ENCODE measurements around the gene AP1G1. TPM values are rescaled to one million over a fixed set of nuclear protein-coding genes. Genes with fewer than 3 reads are reported as not detected.
"Not testable (repeated sequence)": the region's sequence is repeated elsewhere in the genome, so short reads cannot be mapped to it uniquely, and the experiment has no call there.

Gene AP1G1
- total and polyA plus RNA-seq, 2 of the 4 experiments (the other 2 are of a cell fraction), result 48.3 to 86.7 TPM

DNA sequence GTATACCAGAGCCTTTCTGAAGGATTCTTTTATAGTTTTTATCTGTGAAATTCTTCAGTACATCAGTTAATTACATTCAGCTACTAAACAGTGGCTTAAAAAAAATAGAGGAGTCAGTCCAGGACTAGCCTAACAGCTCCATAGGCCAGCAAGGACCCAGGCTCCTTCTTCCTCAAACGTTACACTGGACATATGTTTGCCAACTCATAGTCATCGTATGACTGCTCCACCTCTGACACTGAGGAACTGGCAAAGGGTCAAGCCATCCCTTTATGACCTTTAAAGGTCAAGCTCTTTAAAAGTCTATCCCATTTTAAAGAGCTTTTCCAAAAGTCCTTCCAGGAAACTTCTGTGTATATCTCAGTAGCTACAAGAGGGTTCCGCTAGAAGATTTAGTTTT is 120.8 kb downstream of the AP1G1 start:
- Histone ChIP-seq H4K20me1 (ENCODE audit: insufficient read depth, low read length) (no peaks in the 10 kb centered on the region), H3K23ac (ENCODE audit: low read depth, low read length) (no peak overlapping the region), H2BK15ac (ENCODE audit: low read depth, low read length) (no peak overlapping the region), H3K4me2 (ENCODE audit: low read depth, low read length) (no peak overlapping the region), H3K4me3 (ENCODE audit: insufficient read depth, low read depth, low read length) (no peak overlapping the region), H3K9ac (ENCODE audit: low read depth, low read length) (no peak overlapping the region), H3K27me3 (ENCODE audit: control insufficient read depth, insufficient read depth, low read length) (no peaks in the 10 kb centered on the region), H2BK120ac (ENCODE audit: low read depth, low read length) (no peak overlapping the region), H3K4ac (ENCODE audit: low read depth, low read length) (no peak overlapping the region), H2AK5ac (ENCODE audit: low read depth, low read length) (no peak overlapping the region), H3K56ac (ENCODE audit: extremely low read depth, insufficient read depth, low read length) (no peak overlapping the region), H3K18ac (ENCODE audit: low read depth, low read length) (no peak overlapping the region), H3K9me3 (ENCODE audit: control insufficient read depth, insufficient read depth, low read length) (no peaks in the 10 kb centered on the region), H2BK20ac (ENCODE audit: low read depth, low read length) (no peak overlapping the region), H4K8ac (ENCODE audit: low read depth in 2 of 2, low read length in 2 of 2) (no peak overlapping the region), H3K27ac (ENCODE audit: insufficient read depth, low read length) (no peak overlapping the region), H3K9me1 (ENCODE audit: insufficient read depth, low read length) (no peaks in the 10 kb centered on the region), H3K79me1 (ENCODE audit: low read depth in 1 of 2, low read length in 2 of 2) (peaks cover 0 to 4% of the 10 kb centered on the region in 2 experiments; a peak in 1 of 4 replicates), H2BK5ac (ENCODE audit: low read depth, low read length, poor library complexity, severe bottlenecking) (no peak overlapping the region), H2AFZ (replicated peaks; ENCODE audit: low read length, poor library complexity) (no peak overlapping the region), H2AK9ac (replicated peaks; ENCODE audit: low read depth, low read length, poor library complexity) (no peak overlapping the region), H4K91ac (ENCODE audit: insufficient read depth, low read depth, low read length) (no peak overlapping the region), H4K5ac (ENCODE audit: low read depth, low read length) (no peak overlapping the region), H3K4me1 (ENCODE audit: control insufficient read depth, insufficient read depth, low read length) (no peaks in the 10 kb centered on the region), H3K36me3 (ENCODE audit: control insufficient read depth, insufficient read depth, low read length) (peaks cover 26% of the 10 kb centered on the region), H3K14ac (replicated peaks; ENCODE audit: low read depth, low read length) (no peak overlapping the region)
- DNase-seq (no peak), ATAC-seq (ENCODE audit: low read depth) (no peak)
- ChIA-PET POLR2A (ENCODE audit: unreplicated experiment) (no interaction called here), CTCF (no interaction called here)
- intact Hi-C loops (cut with micrococcal nuclease) (no loop called here), dilution Hi-C loops (cut with HindIII; ENCODE audit: low sequenced_read_pairs, unreplicated experiment) (no loop called here), in situ Hi-C loops (cut with MboI; ENCODE audit: low sequenced_read_pairs) (no loop called here)
- WGBS, 2 experiments (ENCODE audit: extremely low coverage in 2 of 2, insufficient read length in 1 of 2), result 65% methylated on average over 2 of the region's 3 CpGs; no CpG with 5 or more reads in 1 of the 2 experiments
- TF ChIP-seq MAFK (IDR thresholded peaks at IDR 0.05; ENCODE audit: low read depth, low read length) (no peak), RAD21 (IDR thresholded peaks at IDR 0.05; ENCODE audit: low read length) (no peak), RFX5 (IDR thresholded peaks at IDR 0.05; ENCODE audit: low read depth, low read length) (no peak), MXI1 (IDR thresholded peaks at IDR 0.05; ENCODE audit: borderline replicate concordance, low read depth, low read length) (no peak), BHLHE40 (IDR thresholded peaks at IDR 0.05; ENCODE audit: low read depth, low read length) (no peak), CEBPB (IDR thresholded peaks at IDR 0.05; ENCODE audit: low read depth, low read length) (no peak), SMC3 (IDR thresholded peaks at IDR 0.05; ENCODE audit: low read depth, low read length) (no peak), POLR2A (IDR thresholded peaks at IDR 0.05; ENCODE audit: low read depth, low read length) (no peak)
- TF ChIP-seq, protein P1, sequence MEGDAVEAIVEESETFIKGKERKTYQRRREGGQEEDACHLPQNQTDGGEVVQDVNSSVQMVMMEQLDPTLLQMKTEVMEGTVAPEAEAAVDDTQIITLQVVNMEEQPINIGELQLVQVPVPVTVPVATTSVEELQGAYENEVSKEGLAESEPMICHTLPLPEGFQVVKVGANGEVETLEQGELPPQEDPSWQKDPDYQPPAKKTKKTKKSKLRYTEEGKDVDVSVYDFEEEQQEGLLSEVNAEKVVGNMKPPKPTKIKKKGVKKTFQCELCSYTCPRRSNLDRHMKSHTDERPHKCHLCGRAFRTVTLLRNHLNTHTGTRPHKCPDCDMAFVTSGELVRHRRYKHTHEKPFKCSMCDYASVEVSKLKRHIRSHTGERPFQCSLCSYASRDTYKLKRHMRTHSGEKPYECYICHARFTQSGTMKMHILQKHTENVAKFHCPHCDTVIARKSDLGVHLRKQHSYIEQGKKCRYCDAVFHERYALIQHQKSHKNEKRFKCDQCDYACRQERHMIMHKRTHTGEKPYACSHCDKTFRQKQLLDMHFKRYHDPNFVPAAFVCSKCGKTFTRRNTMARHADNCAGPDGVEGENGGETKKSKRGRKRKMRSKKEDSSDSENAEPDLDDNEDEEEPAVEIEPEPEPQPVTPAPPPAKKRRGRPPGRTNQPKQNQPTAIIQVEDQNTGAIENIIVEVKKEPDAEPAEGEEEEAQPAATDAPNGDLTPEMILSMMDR (conservative IDR thresholded peaks at IDR 0.05; ENCODE audit: low read depth, low read length), result no peak
- BruUV-seq (replicated peaks), result no TSS peak

DNA sequence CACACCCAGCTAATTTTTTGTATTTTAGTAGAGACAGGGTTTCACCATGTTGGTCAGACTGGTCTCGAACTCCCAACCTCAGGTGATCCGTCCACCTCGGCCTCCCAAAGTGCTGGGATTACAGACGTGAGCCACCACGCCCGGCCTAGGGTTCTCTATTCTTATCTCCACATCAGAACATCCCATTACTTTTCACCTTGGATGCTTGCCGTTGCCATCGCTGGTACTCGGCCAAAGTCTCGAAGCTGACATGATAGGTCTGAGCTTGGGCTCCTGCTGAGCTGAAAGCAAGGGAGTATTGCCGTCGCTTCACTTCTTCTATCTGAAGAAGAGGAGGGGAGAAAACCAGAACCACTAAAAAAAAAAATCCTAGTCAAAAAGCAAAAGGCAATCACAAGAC is 124.4 kb downstream of the AP1G1 start:
- H3K9ac ChIP-seq (ENCODE audit: low read depth, low read length); DNase-seq; H4K91ac ChIP-seq (ENCODE audit: insufficient read depth, low read depth, low read length); H3K23ac ChIP-seq (ENCODE audit: low read depth, low read length); H3K27me3 ChIP-seq (ENCODE audit: control insufficient read depth, insufficient read depth, low read length); H3K9me1 ChIP-seq (ENCODE audit: insufficient read depth, low read length); H2AK9ac ChIP-seq (replicated peaks; ENCODE audit: low read depth, low read length, poor library complexity); H2BK120ac ChIP-seq (ENCODE audit: low read depth, low read length); H4K20me1 ChIP-seq (ENCODE audit: insufficient read depth, low read length); H3K9me3 ChIP-seq (ENCODE audit: control insufficient read depth, insufficient read depth, low read length); H3K56ac ChIP-seq (ENCODE audit: extremely low read depth, insufficient read depth, low read length); ATAC-seq (ENCODE audit: low read depth); H3K27ac ChIP-seq (ENCODE audit: insufficient read depth, low read length); intact Hi-C loops (cut with micrococcal nuclease); H3K4ac ChIP-seq (ENCODE audit: low read depth, low read length); H2AK5ac ChIP-seq (ENCODE audit: low read depth, low read length); H3K79me1 ChIP-seq (ENCODE audit: low read depth in 1 of 2, low read length in 2 of 2); H2BK15ac ChIP-seq (ENCODE audit: low read depth, low read length); in situ Hi-C loops (cut with MboI; ENCODE audit: low sequenced_read_pairs); H4K5ac ChIP-seq (ENCODE audit: low read depth, low read length); H3K18ac ChIP-seq (ENCODE audit: low read depth, low read length); H3K14ac ChIP-seq (replicated peaks; ENCODE audit: low read depth, low read length); H3K4me3 ChIP-seq (ENCODE audit: insufficient read depth, low read depth, low read length); H2AFZ ChIP-seq (replicated peaks; ENCODE audit: low read length, poor library complexity); H2BK5ac ChIP-seq (ENCODE audit: low read depth, low read length, poor library complexity, severe bottlenecking); H4K8ac ChIP-seq (ENCODE audit: low read depth in 2 of 2, low read length in 2 of 2); H3K4me1 ChIP-seq (ENCODE audit: control insufficient read depth, insufficient read depth, low read length); dilution Hi-C loops (cut with HindIII; ENCODE audit: low sequenced_read_pairs, unreplicated experiment); H3K4me2 ChIP-seq (ENCODE audit: low read depth, low read length); H2BK20ac ChIP-seq (ENCODE audit: low read depth, low read length); POLR2A ChIA-PET (ENCODE audit: unreplicated experiment); BruUV-seq (replicated peaks): not testable (repeated sequence)
- CTCF ChIA-PET, result interaction anchor here (0.6 kb wide), 1 partner anchor 1132 kb away, joined by 3 read pairs; no protein-coding TSS in a partner anchor
- H3K36me3 ChIP-seq (ENCODE audit: control insufficient read depth, insufficient read depth, low read length), result peaks cover 21% of the 10 kb centered on the region
- no CpG with 5 or more reads among the region's 12 CpGs for WGBS, 2 experiments (ENCODE audit: extremely low coverage in 2 of 2, insufficient read length in 1 of 2)

Measured in IMR-90 (cell line).